K562 (cell line): ENCODE data around the gene AANAT. TPM values are rescaled to one million over a fixed set of nuclear protein-coding genes. Genes with fewer than 3 reads are reported as not detected.

Experiments
- ATAC-seq: fragments of 200-7000 bp; cut with Tn5 transposase; 3 replicates; pipeline ENCODE4 v1.9.1; 2020; ENCODE audit warnings: moderate library complexity
- BruUV-seq: library from RNA; stranded (reverse); fragments of 400-500 nt; replicated peaks from 2 replicates; lab custom pipeline; 2021; lab: Mats Ljungman, UMichigan
- CTCF ChIA-PET: fragments of 300-600 bp; formaldehyde crosslinking; extraction: SDS; loops from one replicate; lab custom pipeline; 2021; ENCODE audit warnings: low intra/inter-chr PET ratio; lab: Yijun Ruan, JAX
- POLR2A ChIA-PET: fragments of 300-600, 350-650 bp; sonication (Branson Sonifier 250); formaldehyde crosslinking; extraction: SDS; loops from one replicate; lab custom pipeline; 2021; ENCODE audit warnings: antibody characterized with exemption, inconsistent platforms; lab: Yijun Ruan, JAX
- DNase-seq, 4 experiments: peaks; one replicate each; pipeline versions ENCODE4 v3.0.0 to v3.0.0-alpha.2; 2011 to 2018; ENCODE audit warnings: low spot score in 3 of 4, mixed read lengths in 3 of 4; ENCODE audit errors: extremely low read depth in 1 of 4
- FAIRE-seq: peaks from 2 replicates; lab custom pipeline; 2011; peaks lifted over from hg19 to GRCh38; lab: Jason Lieb, UNC
- H2AFZ ChIP-seq: 2 replicates; pipeline ENCODE4 v1.6.0; 2011; ENCODE audit warnings: low read depth, low read length, control low read depth, inconsistent platforms
- H3K27ac ChIP-seq: fragments of 200-600 bp; 3 replicates; pipeline ENCODE4 v1.8.0; 2011; ENCODE audit warnings: low read depth, mild to moderate bottlenecking, control low read depth, inconsistent platforms, low read length, moderate library complexity, mixed read lengths; ENCODE audit errors: extremely low read depth
- H3K27me3 ChIP-seq, 2 experiments: fragments of 300-600 bp in 1 of 2; 2 replicates in 1 of 2; 3 replicates in 1 of 2; pipeline versions ENCODE4 v1.6.0 to v1.8.0; 2011; ENCODE audit warnings: inconsistent platforms in 2 of 2, low read length in 2 of 2, mild to moderate bottlenecking in 1 of 2, mixed read lengths in 1 of 2, moderate library complexity in 1 of 2; ENCODE audit not compliant: control insufficient read depth in 2 of 2, insufficient read depth in 2 of 2
- H3K36me3 ChIP-seq: fragments of 300-600 bp; 3 replicates; pipeline ENCODE4 v1.8.0; 2011; ENCODE audit warnings: mild to moderate bottlenecking, low read length, inconsistent platforms; ENCODE audit not compliant: control insufficient read depth, insufficient read depth
- H3K4me1 ChIP-seq, 2 experiments: fragments of 200-600 bp in 1 of 2; replicated peaks in 1 of 2; 2 replicates in 1 of 2; 3 replicates in 1 of 2; pipeline versions ENCODE4 v1.5.1 to v1.8.0; 2011; ENCODE audit warnings: inconsistent platforms in 2 of 2, low read length in 2 of 2, mild to moderate bottlenecking in 1 of 2, mixed read lengths in 1 of 2, moderate library complexity in 1 of 2; ENCODE audit not compliant: control insufficient read depth in 2 of 2, insufficient read depth in 2 of 2
- H3K4me2 ChIP-seq: 2 replicates; pipeline ENCODE4 v1.6.1; 2011; ENCODE audit warnings: low read length, control low read depth, inconsistent platforms, mixed read lengths; ENCODE audit not compliant: insufficient read depth
- H3K4me3 ChIP-seq: fragments of 200-600 bp; sonication (generic), shearing (Covaris generic); 2 replicates; pipeline ENCODE4 v1.5.1; 2016; ENCODE audit warnings: control low read depth, inconsistent platforms
- H3K79me2 ChIP-seq: fragments of 200-600 bp; 3 replicates; pipeline ENCODE4 v1.8.0; 2011; ENCODE audit warnings: low read length, inconsistent platforms; ENCODE audit not compliant: control insufficient read depth, insufficient read depth
- H3K9ac ChIP-seq, 2 experiments: 2 replicates each; pipeline versions ENCODE4 v1.6.0 to v1.6.1; 2011; ENCODE audit warnings: low read depth in 2 of 2, low read length in 2 of 2, control low read depth in 1 of 2, inconsistent platforms in 1 of 2, mild to moderate bottlenecking in 1 of 2, mixed read lengths in 1 of 2; ENCODE audit not compliant: insufficient read depth in 1 of 2
- H3K9me1 ChIP-seq: one replicate; pipeline ENCODE4 v1.6.0; 2011; ENCODE audit warnings: inconsistent platforms, mild to moderate bottlenecking, low read length, moderate library complexity; ENCODE audit not compliant: control insufficient read depth, insufficient read depth
- H3K9me3 ChIP-seq: replicated peaks from 2 replicates; pipeline ENCODE4 v1.5.1; 2011; ENCODE audit warnings: low read depth, low read length, inconsistent platforms; ENCODE audit not compliant: control insufficient read depth, insufficient read depth
- H4K20me1 ChIP-seq: replicated peaks from 2 replicates; pipeline ENCODE4 v1.6.1; 2011; ENCODE audit warnings: low read length, inconsistent platforms, mixed read lengths; ENCODE audit not compliant: control insufficient read depth, insufficient read depth
- ARID1B ChIP-seq: fragments of 450-650 bp; IDR thresholded peaks from 2 replicates; pipeline ENCODE4 v1.6.1; 2016; ENCODE audit warnings: antibody characterized with exemption, mild to moderate bottlenecking, inconsistent platforms
- BRF1 ChIP-seq: IDR thresholded peaks from 3 replicates; pipeline ENCODE4 v1.6.1; 2011; ENCODE audit warnings: borderline replicate concordance, mild to moderate bottlenecking; ENCODE audit not compliant: insufficient read length; ENCODE audit errors: extremely low read depth
- CTBP1 ChIP-seq: fragments of 450-650 bp; IDR thresholded peaks from 2 replicates; pipeline ENCODE4 v1.6.1; 2016; ENCODE audit warnings: borderline replicate concordance
- MAFG ChIP-seq: fragments of 450-650 bp; conservative IDR thresholded peaks from 2 replicates; pipeline ENCODE4 v1.6.1; 2016; ENCODE audit warnings: missing genetic modification characterization, missing compliant biosample characterization
- MYNN ChIP-seq, 2 experiments: sonication (generic); formaldehyde crosslinking in 1 of 2; IDR thresholded peaks; 2 replicates each; pipeline versions ENCODE4 v1.5.0 to v1.6.1; 2016 to 2020; ENCODE audit warnings: antibody characterized with exemption in 1 of 2, missing genetic modification reagents in 1 of 2
- NFIC ChIP-seq: fragments of 450-650 bp; IDR thresholded peaks from 2 replicates; pipeline ENCODE4 v1.6.1; 2017; ENCODE audit warnings: mild to moderate bottlenecking, inconsistent platforms
- RCOR1 ChIP-seq, 2 experiments: IDR thresholded peaks; 2 replicates each; pipeline ENCODE4 v1.6.1; 2012; ENCODE audit warnings: low read depth in 2 of 2, low read length in 2 of 2, borderline replicate concordance in 1 of 2, improper control_type of control experiment in 1 of 2
- SMARCE1 ChIP-seq: fragments of 450-650 bp; IDR thresholded peaks from 2 replicates; pipeline ENCODE4 v1.7.1; 2016; ENCODE audit warnings: mild to moderate bottlenecking
- TBL1XR1 ChIP-seq, 2 experiments: IDR thresholded peaks; 2 replicates each; pipeline ENCODE4 v1.6.1; 2012; ENCODE audit warnings: improper control_type of control experiment in 2 of 2, low read length in 2 of 2, mild to moderate bottlenecking in 1 of 2
- WGBS: fragments of 100-300 bp; shearing (Covaris generic); methylation state at CpG from one replicate; pipeline ENCODE4 v1.1.6; 2016; ENCODE audit warnings: low coverage, mixed read lengths; ENCODE audit not compliant: insufficient coverage; ENCODE audit errors: missing lambda C conversion rate; 5-methylcytosine and 5-hydroxymethylcytosine counted together
- in situ Hi-C: fragments of 300-500 bp; cut with MboI; formaldehyde crosslinking; loops from 4 replicates; pipeline ENCODE4 v1.15.0; 2018; ENCODE audit warnings: inconsistent platforms, mixed read lengths
- intact Hi-C: fragments of 100-400 bp; cut with micrococcal nuclease; formaldehyde crosslinking; loops from 2 replicates; pipeline ENCODE4 v1.14.2; 2022
- polyA plus RNA-seq, 8 experiments: library from polyadenylated mRNA; depleted of rRNA in 4 of 8; stranded (reverse) in 5 of 8; unstranded in 3 of 8; fragments of >200 nt; fragmentation: Nextera tagmentation in 2 of 8; fragmentation: Illumina TruSeq in 1 of 8; extraction: Ambion mirVana in 2 of 8; extraction: Trizol in 1 of 8; gene quantifications; 2 replicates each; pipeline versions ENCODE4 v1.2.1 to v1.2.3, GENCODE V29; 2011 to 2014; ENCODE audit warnings: inconsistent platforms in 1 of 8, missing spikeins in 1 of 8
- total RNA-seq, 7 experiments: library from RNA; depleted of rRNA in 6 of 7; stranded (reverse); fragments of >200 nt in 6 of 7; fragmentation: Illumina TruSeq in 2 of 7; extraction: Trizol in 2 of 7; gene quantifications; 2 replicates each; pipeline versions ENCODE4 v1.2.1 to v1.2.3, GENCODE V29; 2011 to 2021; ENCODE audit warnings: low replicate concordance in 1 of 7

The AANAT gene
- total and polyA plus RNA-seq, 9 of the 15 experiments (the other 6 are each of a cell fraction or from before 2014, with no cell fraction given), result not detected

DNA sequence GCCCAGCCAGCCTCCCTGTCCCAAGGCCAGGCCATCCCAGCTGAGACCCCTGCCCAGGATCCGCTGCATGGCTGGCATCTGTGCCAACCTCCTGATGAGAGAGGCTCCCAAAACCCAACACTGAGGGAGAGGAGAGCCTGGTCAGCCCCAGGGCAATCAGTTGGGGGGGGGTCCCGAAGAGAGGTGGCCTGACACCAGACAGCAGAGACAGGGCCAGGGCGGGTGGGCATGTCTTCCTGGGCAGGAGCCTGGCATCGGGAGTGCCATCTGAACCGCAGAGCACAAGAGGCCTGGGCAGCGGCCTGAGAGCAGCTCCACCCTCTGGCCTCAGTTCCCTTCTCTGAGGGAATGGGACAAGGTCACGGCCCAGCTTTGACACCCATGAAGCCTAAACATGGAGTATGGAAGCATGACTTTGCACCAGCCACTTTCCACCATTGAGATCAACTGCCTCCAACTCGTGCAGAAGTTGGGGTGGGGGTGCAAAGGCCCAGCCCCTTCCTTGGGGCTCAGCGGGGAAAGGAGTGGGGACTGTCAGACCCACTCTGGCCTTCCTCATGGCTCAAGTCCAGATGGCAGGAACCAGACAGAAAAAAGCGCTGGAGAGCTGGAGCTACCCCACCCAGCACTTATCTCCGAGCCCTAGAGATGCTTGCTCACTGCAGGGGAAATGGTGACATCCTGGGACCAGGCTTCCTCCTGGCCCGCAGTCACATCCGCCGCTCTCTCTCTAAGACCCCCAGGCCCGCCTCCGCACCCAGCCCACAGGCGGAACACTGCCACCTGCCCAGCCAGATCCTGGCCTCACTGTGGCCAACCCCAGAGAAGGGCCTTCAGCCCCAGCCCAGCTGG lies 24.1 kb downstream of the AANAT start:
- peak; percentile 37 for FAIRE-seq
- WGBS, result 24% methylated on average over 14 of the region's 17 CpGs
- in situ Hi-C loops, result no loop called here
- Histone ChIP-seq H2AFZ (peak overlapping the region; percentile 48; the same call in 1 of the 2 replicates), H3K4me3 (no peak overlapping the region), H3K9me1 (no peaks in the 10 kb centered on the region), H3K9me3 (no peaks in the 10 kb centered on the region)
- peak; percentile 30 to 50 (median 33) for DNase-seq
- TF ChIP-seq MYNN (IDR thresholded peaks at IDR 0.05) (no peak), MYNN (CRISPR knock-in tag; IDR thresholded peaks at IDR 0.05) (no peak), CTBP1 (0 out of 2 replicates have a peak, but pooled peaks have one; percentile 24), ARID1B (0 out of 2 replicates have a peak, but pooled peaks have one; percentile 12), NFIC (peak; percentile 31; the same call in 1 of the 2 replicates), TBL1XR1 (IDR thresholded peaks at IDR 0.05; ENCODE audit: low read length in 2 of 2) (no peak), MAFG (tag) (peak; percentile 32; the same call in 1 of the 2 replicates), RCOR1 (IDR thresholded peaks at IDR 0.05; ENCODE audit: borderline replicate concordance in 1 of 2, low read depth in 2 of 2, low read length in 2 of 2) (peak in 1 of 2 experiments; percentile 29; a peak in 1 of 4 replicates), BRF1 (no peak), SMARCE1 (peak; percentile 13; the same call in 1 of the 2 replicates)
- TF ChIP-seq, all 486 proteins: peak for 6
- no peak overlapping the region for H3K27ac ChIP-seq
- ChIA-PET CTCF (no interaction called here), POLR2A (interaction anchor here (0.5 to 1.4 kb wide), 4 partner anchors 11 to 1015 kb away, joined by 3 to 6 read pairs (median 4); no protein-coding TSS in a partner anchor)
- peaks cover 5 to 40% of the 10 kb centered on the region in 2 experiments; a peak in 4 of 5 replicates for H3K4me1 ChIP-seq
- intact Hi-C loops, result no loop called here
- H3K79me2 ChIP-seq, result no peaks in the 10 kb centered on the region
- H3K36me3 ChIP-seq, result no peaks in the 10 kb centered on the region
- peaks cover 10% of the 10 kb centered on the region; the same call in 1 of the 2 replicates for H4K20me1 ChIP-seq
- ATAC-seq, result peak; percentile 76
- peaks cover 0 to 10% of the 10 kb centered on the region in 2 experiments; a peak in 2 of 5 replicates for H3K27me3 ChIP-seq
- no TSS peak for BruUV-seq
- H3K9ac ChIP-seq, result peak overlapping the region in 1 of 2 experiments; percentile 31; a peak in 2 of 4 replicates
- H3K4me2 ChIP-seq, result no peak overlapping the region
